NCI-H510A treated with DMSO at 0.1 percent for 48 hours (cell line): ENCODE results near the gene TBC1D5.

ENCODE experiments used
- DNase-seq: peaks from one replicate; lab custom pipeline; 2025; lab: John Stamatoyannopoulos, UW

TBC1D5 gene

GRCh38 chr3:17589888-17590287, 152.5 kb downstream of the TBC1D5 start:
- DNase-seq, result no peak

GRCh38 chr3:17588422-17588821, 154.0 kb downstream of the TBC1D5 start:
- no peak for DNase-seq

- no peak for DNase-seq
Measured at GRCh38 chr3:17585394-17586325, 156.8 kb downstream of the TBC1D5 start.

- no peak for DNase-seq
Measured at GRCh38 chr3:17584066-17584465, 158.4 kb downstream of the TBC1D5 start.

GRCh38 chr3:17583530-17583929, 158.9 kb downstream of the TBC1D5 start:
- no peak for DNase-seq

GRCh38 chr3:17581421-17582080, 160.9 kb downstream of the TBC1D5 start:
- no peak for DNase-seq

GRCh38 chr3:17580901-17581300, 161.5 kb downstream of the TBC1D5 start:
- no peak for DNase-seq

- DNase-seq, result no peak
Measured at GRCh38 chr3:17579289-17580031, 163.0 kb downstream of the TBC1D5 start.

GRCh38 chr3:17577796-17578520, 164.5 kb downstream of the TBC1D5 start:
- no peak for DNase-seq

GRCh38 chr3:17573396-17573795, 169.0 kb downstream of the TBC1D5 start:
- no peak for DNase-seq

- DNase-seq, result no peak
Measured at GRCh38 chr3:17571686-17572085, 170.7 kb downstream of the TBC1D5 start.

- DNase-seq, result no peak
Measured at GRCh38 chr3:17562845-17563244, 179.6 kb downstream of the TBC1D5 start.

- no peak for DNase-seq
Measured at GRCh38 chr3:17558565-17558964, 183.9 kb downstream of the TBC1D5 start.

- no peak for DNase-seq
Measured at GRCh38 chr3:17557749-17558463, 184.5 kb downstream of the TBC1D5 start.

GRCh38 chr3:17555525-17555924, 186.9 kb downstream of the TBC1D5 start:
- DNase-seq, result no peak

- DNase-seq, result no peak
Measured at GRCh38 chr3:17554078-17554477, 188.4 kb downstream of the TBC1D5 start.

GRCh38 chr3:17553080-17553479, 189.4 kb downstream of the TBC1D5 start:
- DNase-seq, result peak; percentile 7

GRCh38 chr3:17552351-17552750, 190.1 kb downstream of the TBC1D5 start:
- DNase-seq, result no peak

- DNase-seq, result no peak
Measured at GRCh38 chr3:17551895-17552294, 190.5 kb downstream of the TBC1D5 start.

- DNase-seq, result no peak
Measured at GRCh38 chr3:17551333-17551732, 191.1 kb downstream of the TBC1D5 start.

GRCh38 chr3:17550624-17551023, 191.8 kb downstream of the TBC1D5 start:
- DNase-seq, result no peak
